Astrocyte (in vitro differentiated cells and primary cell): ENCODE measurements around the gene SPRY2. TPM values are rescaled to one million over a fixed set of nuclear protein-coding genes. Genes with fewer than 3 reads are reported as not detected.

ENCODE experiments used
- DNase-seq: peaks from one replicate; pipeline ENCODE4 v3.0.0-alpha.2; 2010; ENCODE audit warnings: low read depth
- FAIRE-seq: peaks from 2 replicates; lab custom pipeline; 2011; peaks lifted over from hg19 to GRCh38; lab: Jason Lieb, UNC
- H2AFZ ChIP-seq: 2 replicates; pipeline ENCODE4 v1.6.0; 2012; ENCODE audit warnings: low read depth, low read length, inconsistent platforms
- H3K27ac ChIP-seq: 2 replicates; pipeline ENCODE4 v1.5.1; 2011; ENCODE audit warnings: low read depth, low read length, inconsistent platforms
- H3K27me3 ChIP-seq: 2 replicates; pipeline ENCODE4 v1.6.0; 2011; ENCODE audit warnings: low read length, inconsistent platforms; ENCODE audit not compliant: insufficient read depth
- H3K36me3 ChIP-seq: 2 replicates; pipeline ENCODE4 v1.5.1; 2011; ENCODE audit warnings: low read length, inconsistent platforms; ENCODE audit not compliant: insufficient read depth
- H3K4me1 ChIP-seq: 2 replicates; pipeline ENCODE4 v1.5.1; 2011; ENCODE audit warnings: low read length, inconsistent platforms; ENCODE audit not compliant: insufficient read depth
- H3K4me2 ChIP-seq: 2 replicates; pipeline ENCODE4 v1.6.0; 2012; ENCODE audit warnings: low read length, inconsistent platforms
- H3K4me3 ChIP-seq: 2 replicates; pipeline ENCODE4 v1.5.1; 2011; ENCODE audit warnings: low read depth, mild to moderate bottlenecking, low read length, inconsistent platforms; ENCODE audit not compliant: insufficient read depth
- H3K79me2 ChIP-seq: 2 replicates; pipeline ENCODE4 v1.6.0; 2012; ENCODE audit warnings: mild to moderate bottlenecking, low read length, inconsistent platforms; ENCODE audit not compliant: insufficient read depth
- H3K9ac ChIP-seq: 2 replicates; pipeline ENCODE4 v1.6.0; 2012; ENCODE audit warnings: mild to moderate bottlenecking, low read length, inconsistent platforms
- H3K9me3 ChIP-seq: 2 replicates; pipeline ENCODE4 v1.5.1; 2012; ENCODE audit warnings: low read depth, mild to moderate bottlenecking, low read length, inconsistent platforms; ENCODE audit not compliant: insufficient read depth
- H4K20me1 ChIP-seq: 2 replicates; pipeline ENCODE4 v1.6.0; 2012; ENCODE audit warnings: low read length, inconsistent platforms; ENCODE audit not compliant: insufficient read depth
- H3K27ac Mint-ChIP-seq: one replicate; pipeline ENCODE4 v1.8.0; 2021; ENCODE audit warnings: mild to moderate bottlenecking, mixed read lengths; ENCODE audit not compliant: unreplicated experiment
- H3K27me3 Mint-ChIP-seq: one replicate; pipeline ENCODE4 v1.8.0; 2021; ENCODE audit warnings: low read depth, mixed read lengths; ENCODE audit not compliant: unreplicated experiment
- H3K36me3 Mint-ChIP-seq: one replicate; pipeline ENCODE4 v1.8.0; 2021; ENCODE audit warnings: low read depth, mixed read lengths; ENCODE audit not compliant: unreplicated experiment
- H3K4me1 Mint-ChIP-seq: one replicate; pipeline ENCODE4 v1.8.0; 2021; ENCODE audit warnings: low read depth, mixed read lengths; ENCODE audit not compliant: unreplicated experiment
- H3K4me3 Mint-ChIP-seq: one replicate; pipeline ENCODE4 v1.8.0; 2021; ENCODE audit warnings: mild to moderate bottlenecking, moderate library complexity, mixed read lengths; ENCODE audit not compliant: unreplicated experiment
- H3K9me3 Mint-ChIP-seq: one replicate; pipeline ENCODE4 v1.8.0; 2021; ENCODE audit warnings: mild to moderate bottlenecking, mixed read lengths; ENCODE audit not compliant: unreplicated experiment
- EZH2 ChIP-seq: IDR thresholded peaks from 2 replicates; pipeline ENCODE4 v1.6.1; 2012; ENCODE audit warnings: mild to moderate bottlenecking, low read length, inconsistent platforms; ENCODE audit not compliant: insufficient read depth
- total RNA-seq: library from RNA; stranded (reverse); gene quantifications from 2 replicates; pipeline ENCODE4 v1.2.1, GENCODE V29; 2021
- TF ChIP-seq, protein P1 (sequence below): IDR thresholded peaks from 2 replicates; pipeline ENCODE4 v1.5.1; 2011; ENCODE audit warnings: low read depth, mild to moderate bottlenecking, inconsistent platforms, low read length, moderate library complexity; ENCODE audit not compliant: insufficient read depth

The SPRY2 gene
- total RNA-seq, 1 donor from 2014 or later, result 57.7 TPM

DNA sequence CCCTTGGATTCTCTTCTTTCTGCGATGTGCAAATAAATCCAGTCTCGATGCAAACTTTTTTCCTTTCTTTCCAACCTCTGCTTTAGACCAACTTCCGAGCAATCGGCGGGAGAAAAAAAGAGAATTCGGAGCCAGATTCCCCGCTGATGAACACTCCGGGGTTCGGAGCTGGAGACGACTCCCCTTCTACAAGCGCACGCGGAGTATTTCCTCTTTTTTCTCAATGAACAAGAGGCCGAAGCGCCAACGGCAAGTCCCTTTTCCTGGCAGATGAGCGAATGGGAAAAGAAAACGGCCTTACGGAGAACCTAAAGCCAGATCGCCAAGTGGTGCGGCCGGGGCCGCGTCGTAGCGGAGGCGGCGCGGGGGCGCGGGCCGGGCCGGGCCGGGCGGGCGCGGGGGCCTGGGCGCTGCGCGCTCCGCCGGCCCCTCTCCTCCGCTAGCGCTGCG lies 250 bp downstream of the SPRY2 start:
- Histone ChIP-seq H3K27ac (peak overlapping the region; percentile 94), H4K20me1 (peaks cover 44% of the 10 kb centered on the region), H3K4me2 (peak overlapping the region; percentile 98), H3K36me3 (peaks cover 12% of the 10 kb centered on the region), H3K9me3 (no peaks in the 10 kb centered on the region), H3K9ac (peak overlapping the region; percentile 100), H3K4me3 (peak overlapping the region; percentile 95), H2AFZ (no peak overlapping the region), H3K4me1 (peaks cover 13% of the 10 kb centered on the region), H3K27me3 (no peaks in the 10 kb centered on the region), H3K79me2 (peaks cover 51% of the 10 kb centered on the region)
- no peak for FAIRE-seq
- H3K27me3 Mint-ChIP-seq, result no peaks in the 10 kb centered on the region
- peak overlapping the region; percentile 99 for H3K27ac Mint-ChIP-seq
- H3K4me3 Mint-ChIP-seq, result no peak overlapping the region
- peaks cover 12% of the 10 kb centered on the region for H3K36me3 Mint-ChIP-seq
- peak; percentile 64 for DNase-seq
- TF ChIP-seq, protein P1, sequence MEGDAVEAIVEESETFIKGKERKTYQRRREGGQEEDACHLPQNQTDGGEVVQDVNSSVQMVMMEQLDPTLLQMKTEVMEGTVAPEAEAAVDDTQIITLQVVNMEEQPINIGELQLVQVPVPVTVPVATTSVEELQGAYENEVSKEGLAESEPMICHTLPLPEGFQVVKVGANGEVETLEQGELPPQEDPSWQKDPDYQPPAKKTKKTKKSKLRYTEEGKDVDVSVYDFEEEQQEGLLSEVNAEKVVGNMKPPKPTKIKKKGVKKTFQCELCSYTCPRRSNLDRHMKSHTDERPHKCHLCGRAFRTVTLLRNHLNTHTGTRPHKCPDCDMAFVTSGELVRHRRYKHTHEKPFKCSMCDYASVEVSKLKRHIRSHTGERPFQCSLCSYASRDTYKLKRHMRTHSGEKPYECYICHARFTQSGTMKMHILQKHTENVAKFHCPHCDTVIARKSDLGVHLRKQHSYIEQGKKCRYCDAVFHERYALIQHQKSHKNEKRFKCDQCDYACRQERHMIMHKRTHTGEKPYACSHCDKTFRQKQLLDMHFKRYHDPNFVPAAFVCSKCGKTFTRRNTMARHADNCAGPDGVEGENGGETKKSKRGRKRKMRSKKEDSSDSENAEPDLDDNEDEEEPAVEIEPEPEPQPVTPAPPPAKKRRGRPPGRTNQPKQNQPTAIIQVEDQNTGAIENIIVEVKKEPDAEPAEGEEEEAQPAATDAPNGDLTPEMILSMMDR, result no peak
- no peak for TF ChIP-seq EZH2
- H3K4me1 Mint-ChIP-seq, result peaks cover 12% of the 10 kb centered on the region
- H3K9me3 Mint-ChIP-seq, result no peaks in the 10 kb centered on the region

DNA sequence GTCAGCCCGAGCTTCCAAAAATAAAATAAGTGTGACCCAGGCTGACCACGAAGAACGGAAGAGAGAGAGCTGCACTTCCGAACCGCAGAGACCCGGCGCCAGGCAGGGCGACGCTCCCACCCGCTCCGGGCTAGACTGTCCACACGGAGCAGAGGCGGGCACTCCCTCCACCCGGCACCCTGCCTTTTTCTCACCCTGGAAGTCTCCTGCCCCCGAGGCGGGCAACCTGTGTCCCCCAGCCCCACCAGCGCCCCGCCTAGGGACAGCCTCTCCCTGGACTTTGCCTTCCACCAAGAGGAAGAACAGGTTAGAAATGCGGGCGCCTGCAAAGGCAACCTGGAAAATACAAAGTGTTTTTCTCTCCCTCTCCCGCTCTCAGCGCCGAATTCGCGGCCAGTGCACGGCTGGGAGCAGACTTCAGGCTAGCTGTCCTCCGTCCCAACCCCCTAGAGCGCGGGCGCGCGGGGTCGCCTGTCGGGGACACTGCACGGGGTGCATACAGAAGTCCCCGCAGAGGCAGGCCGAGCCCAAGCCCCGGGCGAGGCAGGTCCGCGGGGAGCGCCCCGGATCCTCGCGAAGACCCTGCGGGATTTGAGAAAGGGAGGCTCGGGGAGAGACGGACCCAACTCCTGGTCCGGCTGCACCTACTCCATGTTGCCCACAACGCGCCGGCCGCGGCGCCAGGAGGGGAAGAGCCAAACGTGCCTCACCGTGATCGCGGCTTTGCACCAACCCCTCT lies 845 bp downstream of the SPRY2 start:
- no peak for TF ChIP-seq EZH2
- TF ChIP-seq, protein P1, result no peak
- Histone ChIP-seq H3K4me1 (peaks cover 13% of the 10 kb centered on the region), H3K4me2 (peak overlapping the region; percentile 98), H3K36me3 (peaks cover 12% of the 10 kb centered on the region), H3K27ac (peak overlapping the region; percentile 94), H2AFZ (no peak overlapping the region), H3K9ac (peak overlapping the region; percentile 100), H3K4me3 (peak overlapping the region; percentile 95), H3K27me3 (no peaks in the 10 kb centered on the region), H3K79me2 (peaks cover 57% of the 10 kb centered on the region), H4K20me1 (peaks cover 50% of the 10 kb centered on the region), H3K9me3 (no peaks in the 10 kb centered on the region)
- FAIRE-seq (no peak), DNase-seq (peak; percentile 39)
- Mint-ChIP-seq H3K4me3 (no peak overlapping the region), H3K27ac (peak overlapping the region; percentile 99), H3K4me1 (peaks cover 12% of the 10 kb centered on the region), H3K9me3 (no peaks in the 10 kb centered on the region), H3K36me3 (peaks cover 12% of the 10 kb centered on the region), H3K27me3 (no peaks in the 10 kb centered on the region)

DNA sequence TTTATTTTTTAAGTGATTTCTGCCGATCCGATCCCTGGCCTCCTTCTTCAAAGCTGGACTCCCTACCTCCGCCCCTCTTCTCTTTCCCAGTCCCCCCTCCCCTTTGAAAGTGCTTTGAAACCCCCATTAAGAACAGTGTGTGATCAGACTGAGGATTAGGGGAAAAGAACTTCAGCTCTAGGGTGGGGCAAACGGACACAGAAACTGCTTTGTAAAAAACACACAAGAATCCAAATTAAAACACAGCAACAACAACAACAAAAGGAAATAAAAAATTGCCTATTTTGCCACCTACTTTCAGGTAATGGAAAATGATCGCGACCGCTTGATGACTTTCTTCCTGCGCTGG lies 1.4 kb downstream of the SPRY2 start:
- peaks cover 15% of the 10 kb centered on the region for H3K36me3 ChIP-seq
- peaks cover 17% of the 10 kb centered on the region for H3K36me3 Mint-ChIP-seq
- H3K9me3 Mint-ChIP-seq, result no peaks in the 10 kb centered on the region
- peak overlapping the region; percentile 94 for H3K27ac ChIP-seq
- peaks cover 55% of the 10 kb centered on the region for H4K20me1 ChIP-seq
- no peaks in the 10 kb centered on the region for H3K27me3 ChIP-seq
- no peak overlapping the region for H3K4me3 Mint-ChIP-seq
- H3K4me1 ChIP-seq, result peaks cover 18% of the 10 kb centered on the region
- DNase-seq (peak; percentile 39), FAIRE-seq (no peak)
- TF ChIP-seq, protein P1, result no peak
- TF ChIP-seq EZH2, result no peak
- H3K27ac Mint-ChIP-seq, result no peak overlapping the region
- H3K4me1 Mint-ChIP-seq, result peaks cover 18% of the 10 kb centered on the region
- H3K9me3 ChIP-seq, result no peaks in the 10 kb centered on the region
- H3K9ac ChIP-seq, result peak overlapping the region; percentile 100
- no peak overlapping the region for H2AFZ ChIP-seq
- peak overlapping the region; percentile 95 for H3K4me3 ChIP-seq
- H3K79me2 ChIP-seq, result peaks cover 63% of the 10 kb centered on the region
- peak overlapping the region; percentile 98 for H3K4me2 ChIP-seq
- no peaks in the 10 kb centered on the region for H3K27me3 Mint-ChIP-seq
